ENCODE results near the gene DCTN3.

The DCTN3 gene

GRCh38 chr9:34620061-34620994 lies at the start of gene DCTN3:
Gene DCTN3 (minus strand): TSS chr9:34620495. CDS start chr9:34620464, 31 bp downstream.
- DNase-seq: peak; percentile 80

GRCh38 chr9:34665381-34666250 lies 45.3 kb upstream of the DCTN3 start:
- DNase-seq: peak; percentile 81

- DNase-seq: no peak
These were observed 44.7 kb upstream of the DCTN3 start for GRCh38 chr9:34665067-34665380.

- DNase-seq: no peak
These were observed 44.2 kb upstream of the DCTN3 start for GRCh38 chr9:34664281-34665066.

GRCh38 chr9:34663303-34663605 lies 43.0 kb upstream of the DCTN3 start:
- no peak for DNase-seq

- DNase-seq: no peak
These were observed 42.4 kb upstream of the DCTN3 start, which contains the start of gene CCL27 for GRCh38 chr9:34662526-34663302. Gene CCL27 (minus strand): TSS chr9:34662657. CDS start chr9:34662633, 24 bp downstream.

GRCh38 chr9:34659592-34660253 lies 39.4 kb upstream of the DCTN3 start:
- no peak for DNase-seq

- no peak for DNase-seq
These were observed 38.2 kb upstream of the DCTN3 start for GRCh38 chr9:34658461-34658860.

GRCh38 chr9:34656992-34657391 lies 36.7 kb upstream of the DCTN3 start:
- no peak for DNase-seq

GRCh38 chr9:34655394-34655793 lies 35.1 kb upstream of the DCTN3 start:
- no peak for DNase-seq

GRCh38 chr9:34654323-34655051 lies 34.2 kb upstream of the DCTN3 start:
- peak; percentile 18 for DNase-seq

GRCh38 chr9:34653151-34654072 lies 33.1 kb upstream of the DCTN3 start:
- no peak for DNase-seq

GRCh38 chr9:34652602-34653000 lies 32.3 kb upstream of the DCTN3 start:
- DNase-seq: no peak

- no peak for DNase-seq
These were observed 31.7 kb upstream of the DCTN3 start, which contains the start of gene IL11RA for GRCh38 chr9:34651876-34652601. Gene IL11RA (plus strand): TSS chr9:34652185. CDS start chr9:34655218, 3,033 bp downstream.

GRCh38 chr9:34651321-34651720 lies 31.0 kb upstream of the DCTN3 start:
- DNase-seq: no peak

GRCh38 chr9:34650816-34651215 lies 30.5 kb upstream of the DCTN3 start:
- no peak for DNase-seq

- DNase-seq: no peak
These were observed 28.4 kb upstream of the DCTN3 start for GRCh38 chr9:34648673-34649072.

GRCh38 chr9:34647651-34648050 lies 27.4 kb upstream of the DCTN3 start:
- DNase-seq: no peak

- no peak for DNase-seq
These were observed 26.7 kb upstream of the DCTN3 start for GRCh38 chr9:34647084-34647403.
